Transverse colon (tissue), 4 donors: ENCODE data around the gene KIF5A. TPM values are rescaled to one million over a fixed set of nuclear protein-coding genes. Genes with fewer than 3 reads are reported as not detected.

ENCODE experiments used
- DNase-seq: peaks from one replicate; pipeline ENCODE4 v3.0.0-alpha.2; 2019
- H3K27ac ChIP-seq, 4 donors: fragments of 200-600 bp; sonication (generic); 2 replicates each; pipeline ENCODE4 v1.5.1; 2016 to 2018; ENCODE audit warnings: inconsistent platforms in 4 of 4
- H3K27me3 ChIP-seq: fragments of 200-600 bp; sonication (generic); 2 replicates; pipeline ENCODE4 v1.5.1; 2017; ENCODE audit warnings: inconsistent platforms
- H3K36me3 ChIP-seq, 4 donors: fragments of 200-600 bp; sonication (generic); 2 replicates each; pipeline ENCODE4 v1.5.1; 2017 to 2019; ENCODE audit warnings: inconsistent platforms in 4 of 4
- H3K4me1 ChIP-seq, 4 donors: fragments of 200-600 bp; sonication (generic); 2 replicates each; pipeline ENCODE4 v1.5.1; 2017 to 2020; ENCODE audit warnings: inconsistent platforms in 4 of 4
- H3K4me3 ChIP-seq, 4 donors: fragments of 200-600 bp; sonication (generic); 1 replicate in 1 of 4; 2 replicates in 3 of 4; pipeline versions ENCODE4 v1.5.1 to v1.6.1; 2017 to 2019; ENCODE audit warnings: inconsistent platforms in 4 of 4
- H3K9me3 ChIP-seq, 2 donors: fragments of 200-600 bp; sonication (generic); 2 replicates each; pipeline ENCODE4 v1.5.1; 2017 to 2019; ENCODE audit warnings: inconsistent platforms in 2 of 2
- EP300 ChIP-seq: sonication (generic); formaldehyde crosslinking; IDR thresholded peaks from one replicate; pipeline ENCODE4 v1.6.1; 2017; ENCODE audit warnings: antibody characterized with exemption, low read depth
- POLR2A ChIP-seq: fragments of 450-650 bp; IDR thresholded peaks from one replicate; pipeline ENCODE4 v1.6.1; 2016; ENCODE audit warnings: antibody characterized with exemption, mild to moderate bottlenecking, moderate library complexity
- POLR2AphosphoS5 ChIP-seq, 3 donors: sonication (generic); formaldehyde crosslinking; IDR thresholded peaks; one replicate each; pipeline ENCODE4 v1.6.1; 2016; ENCODE audit warnings: antibody characterized with exemption in 3 of 3
- WGBS, 2 donors: methylation state at CpG; one replicate each; pipeline ENCODE4 v1.1.5; 2018; ENCODE audit warnings: low coverage in 1 of 2; 5-methylcytosine and 5-hydroxymethylcytosine counted together
- in situ Hi-C, 4 donors: fragments of 200-750 bp; cut with MboI; loops; one replicate each; pipeline versions ENCODE4 v1.15.0 to v1.15.1; 2017; ENCODE audit warnings: low sequenced_read_pairs in 3 of 4, low pct_ligation_motif_present in 1 of 4, low pct_unique_long_range_greater_than_20kb in 1 of 4
- intact Hi-C: fragments of 100-400 bp; cut with DNase I; formaldehyde crosslinking; loops from one replicate; pipeline ENCODE4 v1.15.1; 2023; ENCODE audit warnings: low total_unique reads
- total RNA-seq, 4 donors: library from RNA; depleted of rRNA; stranded (reverse); fragments of >200 nt; gene quantifications; one replicate each; pipeline ENCODE4 v1.1.0, GENCODE V29; 2016
- TF ChIP-seq, protein P1 (sequence below), 5 experiments: fragments of 200-600 bp in 3 of 5; fragments of 450-650 bp in 2 of 5; sonication (generic) in 3 of 5; IDR thresholded peaks; 1 replicate in 2 of 5; 2 replicates in 3 of 5; pipeline ENCODE4 v1.5.1; 2016 to 2017; ENCODE audit warnings: antibody characterized with exemption in 5 of 5, inconsistent platforms in 3 of 5, mild to moderate bottlenecking in 2 of 5, moderate library complexity in 1 of 5

KIF5A gene
- total RNA-seq, 4 donors from 2014 or later = 1.3 to 6.2 (median 1.6) TPM

DNA sequence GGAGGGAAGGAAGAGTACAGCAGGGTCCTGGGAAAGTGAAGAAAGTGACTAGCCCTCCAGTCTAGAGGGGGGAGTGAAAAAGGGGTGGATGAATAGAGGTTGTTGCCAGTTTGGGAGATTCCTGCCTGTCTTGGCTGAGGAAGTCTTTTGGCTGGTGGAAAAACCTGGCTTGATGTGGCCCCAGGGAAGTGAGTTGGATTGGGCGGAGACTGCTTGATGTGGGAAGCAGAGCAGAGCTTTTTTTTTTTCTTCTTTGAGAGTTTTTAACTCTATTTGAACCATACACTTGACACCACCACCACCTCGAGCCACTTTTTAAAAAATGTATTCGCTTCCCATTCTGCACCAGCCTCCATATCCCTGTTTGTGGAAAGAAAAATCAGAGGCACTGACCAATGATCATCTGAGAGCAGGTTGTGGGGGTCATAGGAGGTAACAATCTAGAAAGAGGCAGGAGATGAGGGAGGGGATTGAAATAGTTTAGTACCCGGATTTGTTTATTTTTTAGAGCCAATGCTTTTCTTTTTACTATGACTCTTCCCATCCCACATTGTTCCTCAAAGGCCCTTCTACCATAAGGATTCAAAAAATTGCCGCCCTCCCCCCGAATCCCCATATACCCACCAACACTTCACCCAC is 54.1 kb downstream of the KIF5A start:
- peaks cover 0 to 24% (median 12%) of the 10 kb centered on the region in 4 donors for H3K4me1 ChIP-seq
- H3K27ac ChIP-seq = peak overlapping the region; percentile 81 to 95 (median 90)
- in situ Hi-C loops = no loop called here
- peaks cover 19% of the 10 kb centered on the region for H3K27me3 ChIP-seq
- H3K9me3 ChIP-seq = no peaks in the 10 kb centered on the region
- 30 to 35% methylated on average over 6 of the region's 6 CpGs for WGBS, 2 donors
- H3K36me3 ChIP-seq = peaks cover 0 to 24% (median 12%) of the 10 kb centered on the region in 4 donors
- peak; percentile 41 for DNase-seq
- peak overlapping the region; percentile 54 to 94 (median 58) for H3K4me3 ChIP-seq
- intact Hi-C loops = no loop called here
- TF ChIP-seq EP300 (no peak), POLR2A (peak; percentile 9)

DNA sequence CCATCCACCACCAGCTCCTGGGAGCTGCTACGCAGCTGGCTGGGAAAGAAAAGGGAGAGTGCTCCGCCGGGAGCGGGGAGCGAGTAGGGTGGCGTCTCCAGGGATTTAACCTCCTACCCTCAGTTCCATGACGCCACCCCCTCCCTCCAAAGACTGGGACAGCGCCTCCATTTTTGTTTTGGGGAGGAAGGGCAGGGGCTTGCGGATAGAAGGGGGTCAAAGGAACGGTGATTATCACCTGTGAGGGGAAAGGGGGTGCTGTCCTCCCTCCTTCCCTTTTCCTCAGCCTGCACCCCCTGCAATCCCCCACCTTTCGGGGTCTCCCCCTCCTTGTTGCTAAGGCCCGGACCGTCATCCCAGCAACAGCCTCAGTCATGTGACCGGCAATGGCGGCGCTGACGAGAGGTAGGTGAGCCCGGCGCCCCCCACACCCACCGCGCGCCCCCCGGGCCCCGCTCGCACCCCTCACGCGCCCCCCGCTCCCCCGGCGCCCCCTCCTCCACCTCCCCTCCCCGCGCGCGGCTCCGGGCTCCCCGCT is 54.7 kb downstream of the KIF5A start, which contains the start of gene DTX3:
Gene DTX3 (plus strand): TSS at position 371 of the 538 bp plus-strand sequence. CDS start 1,694 bp downstream, outside the sequence.
- H3K9me3 ChIP-seq = no peaks in the 10 kb centered on the region
- TF ChIP-seq POLR2AphosphoS5 (IDR thresholded peaks at IDR 0.05) (peak in 1 of 3 donors; percentile 30), EP300 (no peak), POLR2A (no peak)
- TF ChIP-seq, protein P1, sequence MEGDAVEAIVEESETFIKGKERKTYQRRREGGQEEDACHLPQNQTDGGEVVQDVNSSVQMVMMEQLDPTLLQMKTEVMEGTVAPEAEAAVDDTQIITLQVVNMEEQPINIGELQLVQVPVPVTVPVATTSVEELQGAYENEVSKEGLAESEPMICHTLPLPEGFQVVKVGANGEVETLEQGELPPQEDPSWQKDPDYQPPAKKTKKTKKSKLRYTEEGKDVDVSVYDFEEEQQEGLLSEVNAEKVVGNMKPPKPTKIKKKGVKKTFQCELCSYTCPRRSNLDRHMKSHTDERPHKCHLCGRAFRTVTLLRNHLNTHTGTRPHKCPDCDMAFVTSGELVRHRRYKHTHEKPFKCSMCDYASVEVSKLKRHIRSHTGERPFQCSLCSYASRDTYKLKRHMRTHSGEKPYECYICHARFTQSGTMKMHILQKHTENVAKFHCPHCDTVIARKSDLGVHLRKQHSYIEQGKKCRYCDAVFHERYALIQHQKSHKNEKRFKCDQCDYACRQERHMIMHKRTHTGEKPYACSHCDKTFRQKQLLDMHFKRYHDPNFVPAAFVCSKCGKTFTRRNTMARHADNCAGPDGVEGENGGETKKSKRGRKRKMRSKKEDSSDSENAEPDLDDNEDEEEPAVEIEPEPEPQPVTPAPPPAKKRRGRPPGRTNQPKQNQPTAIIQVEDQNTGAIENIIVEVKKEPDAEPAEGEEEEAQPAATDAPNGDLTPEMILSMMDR (IDR thresholded peaks at IDR 0.05) = no peak
- peak within 1 kb of the TSS; percentile 81 to 95 (median 90) for H3K27ac ChIP-seq
- intact Hi-C loops (no loop called here), in situ Hi-C loops (no loop called here)
- H3K4me3 ChIP-seq = peak within 1 kb of the TSS; percentile 54 to 94 (median 58)
- peaks cover 20% of the 10 kb centered on the region for H3K27me3 ChIP-seq
- H3K36me3 ChIP-seq = peaks cover 0 to 23% (median 10%) of the 10 kb centered on the region in 4 donors
- peaks cover under 1 to 28% (median 12%) of the 10 kb centered on the region in 4 donors for H3K4me1 ChIP-seq
- DNase-seq = no peak
- 3 to 9% methylated on average over 13 to 19 of the region's 36 CpGs for WGBS, 2 donors

DNA sequence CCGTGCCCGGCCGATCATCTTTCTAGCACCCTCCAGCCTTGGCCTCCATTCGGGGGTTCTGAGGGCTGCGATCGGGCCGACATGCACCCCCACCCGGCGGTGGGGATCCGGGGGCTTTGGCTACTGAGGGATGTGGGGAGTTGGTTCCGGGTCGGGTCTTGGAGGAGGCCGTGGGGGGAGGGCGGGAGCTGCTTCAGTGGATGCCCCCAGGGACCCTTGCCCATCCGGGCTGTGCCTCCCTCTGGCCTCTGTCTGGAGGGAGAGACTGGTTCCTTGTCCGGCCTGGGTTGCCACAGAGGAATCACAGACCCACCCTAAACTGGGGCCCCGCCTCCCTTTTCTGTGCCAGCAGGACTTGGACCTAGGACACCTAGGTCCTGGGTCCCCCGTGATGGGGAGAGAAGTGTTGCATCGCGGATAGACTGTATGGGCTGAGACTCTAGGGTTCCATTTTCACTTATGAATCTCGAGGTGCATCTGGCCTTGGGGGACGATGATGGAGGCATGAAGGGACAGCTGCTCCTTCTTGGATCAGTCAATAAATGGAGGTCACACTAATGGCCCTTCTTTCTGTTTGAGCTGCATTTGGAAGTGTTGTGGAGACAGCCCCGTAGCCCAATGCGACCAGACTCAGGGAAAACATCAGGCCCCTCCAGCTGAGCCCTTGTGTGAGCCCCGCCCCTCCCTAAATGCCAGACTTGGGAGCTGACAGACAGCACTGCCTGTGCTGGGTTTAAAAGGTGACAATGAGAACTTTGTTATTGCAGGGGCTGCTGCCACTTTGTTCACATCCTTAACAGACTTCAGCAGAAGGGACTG is 55.4 kb downstream of the KIF5A start:
- H3K9me3 ChIP-seq = no peaks in the 10 kb centered on the region
- peaks cover 0 to 19% (median 9%) of the 10 kb centered on the region in 4 donors for H3K36me3 ChIP-seq
- H3K27me3 ChIP-seq = peaks cover 26% of the 10 kb centered on the region
- DNase-seq = peak; percentile 44
- intact Hi-C loops = no loop called here
- WGBS, 2 donors = 24% methylated on average over 10 of the region's 25 CpGs; no CpG with 5 or more reads in 1 of the 2 donors
- in situ Hi-C loops = no loop called here
- peaks cover 3 to 35% (median 15%) of the 10 kb centered on the region in 4 donors for H3K4me1 ChIP-seq
- no peak for TF ChIP-seq POLR2A
- no peak for TF ChIP-seq POLR2AphosphoS5 (IDR thresholded peaks at IDR 0.05)
- TF ChIP-seq, protein P1 (IDR thresholded peaks at IDR 0.05) = no peak
- TF ChIP-seq EP300 = no peak
- peak overlapping the region; percentile 54 to 94 (median 58) for H3K4me3 ChIP-seq
- H3K27ac ChIP-seq = peak overlapping the region; percentile 81 to 95 (median 90)

DNA sequence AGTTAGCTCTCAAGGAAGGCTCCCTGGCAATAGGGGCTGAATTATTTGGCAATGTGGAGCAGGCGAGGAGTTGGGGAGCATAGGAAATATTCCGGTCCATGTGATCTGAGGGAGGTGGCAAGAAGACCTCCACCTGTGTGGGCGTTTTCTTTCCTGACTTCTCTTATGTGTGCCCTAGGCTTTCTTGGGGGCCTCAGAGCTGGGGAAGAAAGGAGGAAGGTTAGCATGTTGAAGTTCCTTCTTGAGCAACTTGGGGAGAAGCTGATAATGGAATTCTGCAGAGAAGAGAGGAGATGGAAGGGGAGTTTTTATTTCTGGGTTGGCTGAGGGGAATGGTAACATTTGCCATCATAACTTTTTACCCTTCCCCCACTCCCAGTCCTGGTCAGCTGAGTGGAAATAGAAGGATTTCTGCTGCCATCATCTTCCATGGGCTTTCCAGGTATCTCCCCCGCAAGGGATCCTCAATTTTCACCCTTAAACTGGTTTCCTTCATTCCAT is 56.0 kb downstream of the KIF5A start:
- WGBS, 2 donors = 66 to 70% methylated on average over 2 to 4 of the region's 4 CpGs
- TF ChIP-seq EP300 = no peak
- no peak for TF ChIP-seq POLR2AphosphoS5 (IDR thresholded peaks at IDR 0.05)
- TF ChIP-seq POLR2A = no peak
- no peak for DNase-seq
- Histone ChIP-seq H3K9me3 (no peaks in the 10 kb centered on the region), H3K36me3 (peaks cover 0 to 14% (median 6%) of the 10 kb centered on the region in 4 donors), H3K27me3 (peaks cover 33% of the 10 kb centered on the region), H3K27ac (peak overlapping the region; percentile 81 to 95 (median 90)), H3K4me1 (peaks cover 3 to 41% (median 18%) of the 10 kb centered on the region in 4 donors), H3K4me3 (peak overlapping the region in 2 of 4 donors; percentile 54 to 55)
- in situ Hi-C loops = no loop called here
- intact Hi-C loops = no loop called here
